ENCODE results near the gene ARHGEF40. TPM values are rescaled to one million over a fixed set of nuclear protein-coding genes. Genes with fewer than 3 reads are reported as not detected.

Gene ARHGEF40
- total and polyA plus RNA-seq, 7 donors: 12.5 to 48.5 (median 17.5) TPM

DNA sequence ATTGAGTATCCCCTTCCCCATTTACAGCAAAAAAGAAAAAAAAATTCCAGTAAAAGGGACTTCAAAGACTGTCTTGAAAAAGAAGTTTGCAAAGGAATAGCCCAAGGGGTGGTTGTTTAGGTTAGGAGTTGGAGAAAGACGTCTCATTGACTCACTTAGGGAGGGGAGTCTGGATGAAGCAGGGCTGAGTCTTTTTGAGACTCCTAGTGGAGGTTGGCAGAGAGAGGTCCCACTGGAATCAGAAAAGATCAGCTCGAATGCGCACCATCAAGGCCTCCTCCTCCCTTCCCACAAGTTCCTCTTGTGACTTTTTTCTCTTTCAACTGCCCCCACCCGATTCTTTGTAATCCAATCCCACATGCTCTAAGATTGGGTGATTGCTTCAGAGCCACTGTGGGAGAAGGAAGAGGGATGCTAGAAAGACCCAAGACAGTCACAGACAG is 1.9 kb downstream of the ARHGEF40 start:
- Histone ChIP-seq H3K4me3 (peak overlapping the region; percentile 60 to 85 (median 64)), H3K4me1 (peaks cover 0 to 39% (median 36%) of the 10 kb centered on the region in 4 donors)
- no peak for DNase-seq

GRCh38 chr14:21072781-21073339 is 2.8 kb downstream of the ARHGEF40 start:
- TF ChIP-seq EP300 (IDR thresholded peaks at IDR 0.05) (no peak), POLR2A (IDR thresholded peaks at IDR 0.05) (no peak)
- peak overlapping the region; percentile 87 to 93 (median 88) for H3K27ac ChIP-seq
- H3K36me3 ChIP-seq: peaks cover 0 to 40% (median 23%) of the 10 kb centered on the region in 4 donors
- 41 to 70% methylated on average over 9 of the region's 9 CpGs for WGBS, 2 donors
- H3K4me1 ChIP-seq: peaks cover 0 to 39% (median 36%) of the 10 kb centered on the region in 4 donors
- no peaks in the 10 kb centered on the region for H3K9me3 ChIP-seq
- intact Hi-C loops (cut with DNase I): no loop called here
- no peak overlapping the region for H3K4me3 ChIP-seq
- H3K27me3 ChIP-seq: no peaks in the 10 kb centered on the region
- DNase-seq: no peak

More for the DNA sequence above, 1.9 kb downstream of the ARHGEF40 start:
- intact Hi-C loops (cut with DNase I): no loop called here
- Histone ChIP-seq H3K9me3 (no peaks in the 10 kb centered on the region), H3K27ac (peak overlapping the region; percentile 87 to 93 (median 88)), H3K36me3 (peaks cover 0 to 32% (median 21%) of the 10 kb centered on the region in 4 donors), H3K27me3 (no peaks in the 10 kb centered on the region)
- peak in 2 of 4 donors; percentile 19 to 32 for TF ChIP-seq POLR2AphosphoS5 (IDR thresholded peaks at IDR 0.05)
- no peak for TF ChIP-seq POLR2A (IDR thresholded peaks at IDR 0.05)
- 29 to 43% methylated on average over 4 of the region's 4 CpGs for WGBS, 2 donors

- no peak for DNase-seq
- no peak overlapping the region for H3K4me3 ChIP-seq
- H3K4me1 ChIP-seq: peaks cover 0 to 35% (median 30%) of the 10 kb centered on the region in 4 donors
- 88 to 91% methylated on average over 9 of the region's 9 CpGs for WGBS, 2 donors
- no peak for TF ChIP-seq POLR2AphosphoS5 (IDR thresholded peaks at IDR 0.05)
- H3K27me3 ChIP-seq: no peaks in the 10 kb centered on the region
- no peak overlapping the region for H3K27ac ChIP-seq
- H3K36me3 ChIP-seq: peaks cover 2 to 51% (median 32%) of the 10 kb centered on the region in 4 donors
- no peaks in the 10 kb centered on the region for H3K9me3 ChIP-seq
- intact Hi-C loops (cut with DNase I): no loop called here
Measured at GRCh38 chr14:21073921-21074320, 3.8 kb downstream of the ARHGEF40 start.

DNA sequence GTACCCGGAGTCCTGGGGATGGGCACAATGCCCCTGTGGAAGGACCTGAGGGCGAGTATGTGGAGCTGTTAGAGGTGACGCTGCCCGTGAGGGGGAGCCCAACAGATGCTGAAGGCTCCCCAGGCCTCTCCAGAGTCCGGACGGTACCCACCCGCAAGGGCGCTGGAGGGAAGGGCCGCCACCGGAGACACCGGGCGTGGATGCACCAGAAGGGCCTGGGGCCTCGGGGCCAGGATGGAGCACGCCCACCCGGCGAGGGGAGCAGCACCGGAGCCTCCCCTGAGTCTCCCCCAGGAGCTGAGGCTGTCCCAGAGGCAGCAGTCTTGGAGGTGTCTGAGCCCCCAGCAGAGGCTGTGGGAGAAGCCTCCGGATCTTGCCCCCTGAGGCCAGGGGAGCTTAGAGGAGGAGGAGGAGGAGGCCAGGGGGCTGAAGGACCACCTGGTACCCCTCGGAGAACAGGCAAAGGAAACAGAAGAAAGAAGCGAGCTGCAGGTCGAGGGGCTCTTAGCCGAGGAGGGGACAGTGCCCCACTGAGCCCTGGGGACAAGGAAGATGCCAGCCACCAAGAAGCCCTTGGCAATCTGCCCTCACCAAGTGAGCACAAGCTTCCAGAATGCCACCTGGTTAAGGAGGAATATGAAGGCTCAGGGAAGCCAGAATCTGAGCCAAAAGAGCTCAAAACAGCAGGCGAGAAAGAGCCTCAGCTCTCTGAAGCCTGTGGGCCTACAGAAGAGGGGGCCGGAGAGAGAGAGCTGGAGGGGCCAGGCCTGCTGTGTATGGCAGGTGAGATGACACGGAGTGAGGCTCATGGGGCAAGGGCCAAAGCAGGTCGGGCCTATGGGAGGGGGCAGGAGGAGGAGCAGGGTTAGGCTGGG is 4.5 kb downstream of the ARHGEF40 start:
- Histone ChIP-seq H3K36me3 (peaks cover 6 to 58% (median 40%) of the 10 kb centered on the region in 4 donors), H3K27ac (no peak overlapping the region)

DNA sequence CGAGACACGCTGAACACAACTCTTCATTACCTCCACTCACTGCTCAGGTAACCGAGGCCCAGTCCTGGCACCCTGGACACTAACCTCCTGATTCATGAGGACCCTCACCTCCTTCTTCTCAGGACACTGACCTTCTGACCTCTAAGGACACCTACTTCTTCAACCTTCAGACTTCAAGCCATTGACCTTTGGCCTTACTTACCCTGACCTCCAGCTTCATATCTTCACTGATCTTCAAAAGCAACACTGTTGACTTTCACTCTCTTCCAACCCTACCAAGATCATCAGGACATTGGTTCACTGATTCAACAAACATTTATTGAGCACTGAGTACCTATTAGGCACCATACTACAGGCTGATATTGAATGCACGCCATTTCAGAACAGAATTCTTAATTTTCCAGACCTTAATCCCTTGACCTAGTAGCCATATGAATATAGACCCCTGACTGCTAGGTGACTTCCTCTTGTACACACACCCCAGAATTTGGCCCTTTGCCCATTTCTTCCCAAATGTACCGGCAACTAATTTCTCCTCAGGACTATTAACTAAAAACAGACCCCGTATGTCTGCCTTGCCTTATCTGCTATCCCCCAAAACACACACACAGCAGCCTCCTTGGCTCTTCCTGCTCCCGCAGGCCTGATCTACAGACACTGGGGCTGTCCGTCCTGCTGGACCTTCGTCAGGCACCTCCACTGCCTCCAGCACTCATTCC is 5.8 kb downstream of the ARHGEF40 start:
- DNase-seq: no peak
- no peak overlapping the region for H3K27ac ChIP-seq
- H3K36me3 ChIP-seq: peaks cover 12 to 70% (median 50%) of the 10 kb centered on the region in 4 donors
- TF ChIP-seq POLR2AphosphoS5 (IDR thresholded peaks at IDR 0.05) (no peak), EP300 (IDR thresholded peaks at IDR 0.05) (no peak), POLR2A (IDR thresholded peaks at IDR 0.05) (no peak)
- TF ChIP-seq, protein P1, sequence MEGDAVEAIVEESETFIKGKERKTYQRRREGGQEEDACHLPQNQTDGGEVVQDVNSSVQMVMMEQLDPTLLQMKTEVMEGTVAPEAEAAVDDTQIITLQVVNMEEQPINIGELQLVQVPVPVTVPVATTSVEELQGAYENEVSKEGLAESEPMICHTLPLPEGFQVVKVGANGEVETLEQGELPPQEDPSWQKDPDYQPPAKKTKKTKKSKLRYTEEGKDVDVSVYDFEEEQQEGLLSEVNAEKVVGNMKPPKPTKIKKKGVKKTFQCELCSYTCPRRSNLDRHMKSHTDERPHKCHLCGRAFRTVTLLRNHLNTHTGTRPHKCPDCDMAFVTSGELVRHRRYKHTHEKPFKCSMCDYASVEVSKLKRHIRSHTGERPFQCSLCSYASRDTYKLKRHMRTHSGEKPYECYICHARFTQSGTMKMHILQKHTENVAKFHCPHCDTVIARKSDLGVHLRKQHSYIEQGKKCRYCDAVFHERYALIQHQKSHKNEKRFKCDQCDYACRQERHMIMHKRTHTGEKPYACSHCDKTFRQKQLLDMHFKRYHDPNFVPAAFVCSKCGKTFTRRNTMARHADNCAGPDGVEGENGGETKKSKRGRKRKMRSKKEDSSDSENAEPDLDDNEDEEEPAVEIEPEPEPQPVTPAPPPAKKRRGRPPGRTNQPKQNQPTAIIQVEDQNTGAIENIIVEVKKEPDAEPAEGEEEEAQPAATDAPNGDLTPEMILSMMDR (IDR thresholded peaks at IDR 0.05): no peak
- no peak overlapping the region for H3K4me3 ChIP-seq
- WGBS, 2 donors: 90 to 92% methylated on average over 9 of the region's 9 CpGs
- H3K4me1 ChIP-seq: peaks cover 0 to 21% (median 20%) of the 10 kb centered on the region in 4 donors
- H3K27me3 ChIP-seq: no peaks in the 10 kb centered on the region
- intact Hi-C loops (cut with DNase I): no loop called here
- no peaks in the 10 kb centered on the region for H3K9me3 ChIP-seq

More for the DNA sequence above, 4.5 kb downstream of the ARHGEF40 start:
- no peak overlapping the region for H3K4me3 ChIP-seq
- 87 to 93% methylated on average over 26 of the region's 26 CpGs for WGBS, 2 donors
- H3K4me1 ChIP-seq: peaks cover 0 to 28% (median 22%) of the 10 kb centered on the region in 4 donors
- TF ChIP-seq POLR2AphosphoS5 (IDR thresholded peaks at IDR 0.05): no peak
- TF ChIP-seq POLR2A (IDR thresholded peaks at IDR 0.05): no peak
- no peak for TF ChIP-seq EP300 (IDR thresholded peaks at IDR 0.05)
- TF ChIP-seq, protein P1 (IDR thresholded peaks at IDR 0.05): no peak
- DNase-seq: no peak
- no peaks in the 10 kb centered on the region for H3K9me3 ChIP-seq
- intact Hi-C loops (cut with DNase I): no loop called here
- H3K27me3 ChIP-seq: no peaks in the 10 kb centered on the region
